ENCODE measurements around the gene CLPX.
"Not testable (repeated sequence)": the region's sequence is repeated elsewhere in the genome, so short reads cannot be mapped to it uniquely, and the experiment has no call there.

Gene CLPX

DNA sequence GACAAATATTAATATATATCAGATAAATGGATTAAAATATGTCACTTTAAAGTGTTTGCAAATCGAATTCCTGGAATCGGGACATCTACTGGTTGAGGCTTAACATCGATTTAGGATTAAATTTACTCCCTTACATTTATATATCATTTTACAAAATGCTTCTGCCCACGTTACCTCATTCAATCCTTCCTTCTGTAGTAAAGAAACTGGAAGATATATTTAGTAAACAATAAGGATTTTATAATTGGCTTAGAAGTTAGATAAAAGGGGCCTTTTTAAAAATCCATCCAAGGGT, 1.3 kb downstream of the CLPX start:
- H3K4me3 ChIP-seq (ENCODE audit: low read length): peak overlapping the region; percentile 89
- TF ChIP-seq, protein P1, sequence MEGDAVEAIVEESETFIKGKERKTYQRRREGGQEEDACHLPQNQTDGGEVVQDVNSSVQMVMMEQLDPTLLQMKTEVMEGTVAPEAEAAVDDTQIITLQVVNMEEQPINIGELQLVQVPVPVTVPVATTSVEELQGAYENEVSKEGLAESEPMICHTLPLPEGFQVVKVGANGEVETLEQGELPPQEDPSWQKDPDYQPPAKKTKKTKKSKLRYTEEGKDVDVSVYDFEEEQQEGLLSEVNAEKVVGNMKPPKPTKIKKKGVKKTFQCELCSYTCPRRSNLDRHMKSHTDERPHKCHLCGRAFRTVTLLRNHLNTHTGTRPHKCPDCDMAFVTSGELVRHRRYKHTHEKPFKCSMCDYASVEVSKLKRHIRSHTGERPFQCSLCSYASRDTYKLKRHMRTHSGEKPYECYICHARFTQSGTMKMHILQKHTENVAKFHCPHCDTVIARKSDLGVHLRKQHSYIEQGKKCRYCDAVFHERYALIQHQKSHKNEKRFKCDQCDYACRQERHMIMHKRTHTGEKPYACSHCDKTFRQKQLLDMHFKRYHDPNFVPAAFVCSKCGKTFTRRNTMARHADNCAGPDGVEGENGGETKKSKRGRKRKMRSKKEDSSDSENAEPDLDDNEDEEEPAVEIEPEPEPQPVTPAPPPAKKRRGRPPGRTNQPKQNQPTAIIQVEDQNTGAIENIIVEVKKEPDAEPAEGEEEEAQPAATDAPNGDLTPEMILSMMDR (conservative IDR thresholded peaks at IDR 0.05; ENCODE audit: low read depth, low read length): no peak
- DNase-seq (ENCODE audit: low read depth): no peak

DNA sequence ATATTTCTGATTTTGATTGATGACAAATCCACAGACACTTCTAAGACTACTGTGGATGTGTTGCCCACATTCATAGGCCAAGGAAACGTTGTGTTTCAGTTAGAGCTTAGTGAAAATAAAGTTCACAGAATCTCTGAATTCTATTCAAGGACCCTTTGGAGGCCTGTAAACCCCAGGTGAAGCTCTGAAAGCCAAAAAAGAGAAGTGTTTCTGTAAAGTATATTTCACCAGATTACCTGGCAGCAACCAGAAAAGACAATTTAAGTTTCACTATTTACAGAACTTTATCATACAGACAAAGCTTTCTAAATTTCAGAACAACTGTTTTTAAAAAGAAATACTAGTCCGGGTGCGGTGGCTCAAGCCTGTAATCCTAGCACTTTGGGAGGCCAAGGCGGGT, 2.6 kb downstream of the CLPX start:
- TF ChIP-seq, protein P1 (conservative IDR thresholded peaks at IDR 0.05; ENCODE audit: low read depth, low read length): no peak
- no peak overlapping the region for H3K4me3 ChIP-seq (ENCODE audit: low read length)
- no peak for DNase-seq (ENCODE audit: low read depth)

DNA sequence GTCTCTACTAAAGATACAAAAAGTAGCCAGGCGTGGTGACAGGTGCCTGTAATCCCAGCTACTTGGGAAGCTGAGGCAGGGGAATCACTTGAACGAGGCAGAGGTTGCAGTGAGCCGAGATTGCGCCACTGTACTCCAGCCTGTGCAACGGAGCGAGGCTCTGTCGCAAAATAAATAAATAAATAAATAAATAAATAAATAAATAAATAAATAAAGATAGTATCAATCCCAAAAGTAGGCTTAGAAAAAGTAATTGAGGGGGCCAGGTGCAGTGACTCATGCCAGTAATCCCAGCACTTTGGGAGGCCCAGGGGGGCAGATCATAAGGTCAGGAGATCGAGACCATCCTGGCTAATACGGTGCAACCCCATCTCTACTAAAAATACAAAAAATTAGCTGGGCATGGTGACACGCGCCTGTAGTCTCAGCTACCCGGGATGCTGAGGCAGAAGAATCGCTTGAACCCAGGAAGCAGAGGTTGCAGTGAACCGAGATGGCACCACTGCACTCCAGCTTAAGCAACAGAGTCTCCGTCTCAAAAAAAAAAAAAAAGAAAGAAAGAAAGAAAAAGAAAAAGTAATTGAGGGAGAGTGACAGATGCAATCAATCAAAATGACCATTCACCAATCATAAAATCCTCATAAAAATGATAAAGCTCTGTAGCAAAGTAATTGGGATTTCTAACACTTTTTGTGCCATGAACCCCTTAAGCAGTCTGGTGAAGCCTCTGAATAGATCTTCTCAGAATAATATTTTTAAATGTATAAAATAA, 3.4 kb downstream of the CLPX start:
- not testable (repeated sequence) for DNase-seq (ENCODE audit: low read depth); H3K4me3 ChIP-seq (ENCODE audit: low read length)

DNA sequence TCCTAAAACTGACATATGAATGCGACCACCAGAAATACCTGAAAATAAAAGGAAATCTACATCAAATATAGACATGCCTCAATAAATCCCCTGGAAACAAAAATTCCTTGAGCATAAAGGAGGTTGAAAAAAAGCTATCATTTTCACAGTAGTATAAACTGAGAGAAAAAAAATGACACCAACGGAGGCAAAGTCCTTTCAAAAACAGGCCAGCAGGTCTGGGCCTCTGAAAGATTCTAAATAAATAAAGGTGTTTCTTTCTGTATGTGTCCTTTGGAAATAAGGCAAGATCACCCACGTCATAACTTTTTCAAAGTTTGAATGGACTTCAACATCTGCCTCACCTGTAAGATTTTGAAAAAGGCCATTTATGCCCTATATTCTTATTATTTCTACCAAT, 5.0 kb downstream of the CLPX start:
- no peak overlapping the region for H3K4me3 ChIP-seq (ENCODE audit: low read length)
- TF ChIP-seq, protein P1 (conservative IDR thresholded peaks at IDR 0.05; ENCODE audit: low read depth, low read length): no peak
- DNase-seq (ENCODE audit: low read depth): no peak

DNA sequence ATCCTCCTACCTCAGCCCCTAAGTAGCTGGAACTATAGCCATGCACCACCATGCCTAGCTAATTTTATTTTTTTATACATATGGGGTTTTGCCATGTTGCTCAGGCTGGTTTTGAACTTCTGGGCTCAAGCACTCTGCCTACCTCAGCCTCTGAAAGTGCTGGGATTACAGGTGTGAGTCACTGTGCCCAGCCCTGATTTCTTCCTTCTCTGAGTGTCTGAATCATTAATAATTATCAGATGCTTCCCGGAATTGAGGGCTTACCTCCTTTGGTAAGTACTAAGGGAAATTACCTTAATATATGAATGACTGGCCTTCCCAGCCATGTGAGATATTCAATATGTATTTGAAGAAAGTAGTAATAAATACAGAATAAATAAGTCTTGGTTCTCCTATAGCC, 7.2 kb downstream of the CLPX start:
- no peak overlapping the region for H3K4me3 ChIP-seq (ENCODE audit: low read length)
- DNase-seq (ENCODE audit: low read depth): no peak
- TF ChIP-seq, protein P1 (conservative IDR thresholded peaks at IDR 0.05; ENCODE audit: low read depth, low read length): no peak

DNA sequence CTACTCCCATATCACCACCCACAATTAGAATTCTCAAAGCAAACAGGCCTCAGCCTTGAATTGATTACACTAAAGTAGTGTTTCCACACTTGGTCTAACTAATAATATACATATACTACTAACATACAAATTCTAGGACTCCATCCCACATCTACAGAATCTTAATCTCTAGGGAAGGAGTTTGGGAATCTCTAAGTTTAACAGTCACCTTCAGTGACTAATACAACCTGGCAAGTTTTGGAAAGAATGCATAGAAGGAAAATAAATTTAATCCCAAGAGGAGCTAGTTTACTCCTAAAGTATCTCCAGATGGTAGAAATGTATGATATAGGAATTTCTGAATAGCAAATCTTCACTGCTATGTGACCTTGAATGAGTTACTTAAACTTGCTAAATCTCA, 9.1 kb downstream of the CLPX start:
- no peak overlapping the region for H3K4me3 ChIP-seq (ENCODE audit: low read length)
- TF ChIP-seq, protein P1 (conservative IDR thresholded peaks at IDR 0.05; ENCODE audit: low read depth, low read length): no peak
- no peak for DNase-seq (ENCODE audit: low read depth)

DNA sequence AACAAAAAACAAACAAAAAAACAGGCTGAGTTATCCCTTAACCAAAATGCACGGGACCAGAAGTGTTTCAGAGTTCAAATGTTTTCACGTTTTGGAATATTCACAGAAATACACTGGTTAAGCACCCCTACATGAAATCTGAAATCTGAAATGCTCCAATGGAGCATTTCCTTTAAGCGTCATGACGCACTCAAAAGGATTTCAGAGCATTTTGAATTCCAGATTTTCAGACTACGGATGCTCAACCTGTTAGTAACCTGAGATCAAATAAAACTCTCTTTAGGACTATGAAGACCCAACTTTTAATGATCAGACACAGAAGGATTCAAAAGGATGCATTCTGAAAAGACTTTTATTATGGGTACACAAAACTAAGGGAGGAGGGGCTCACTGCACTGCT, 9.6 kb downstream of the CLPX start:
- TF ChIP-seq, protein P1 (conservative IDR thresholded peaks at IDR 0.05; ENCODE audit: low read depth, low read length): no peak
- H3K4me3 ChIP-seq (ENCODE audit: low read length): no peak overlapping the region

More for the DNA sequence above, 9.6 kb downstream of the CLPX start:
- DNase-seq (ENCODE audit: low read depth): no peak

Measured in retinal pigment epithelial cell (primary cell).